IPS-NIHi7 (cell line): Measurements from ENCODE around the gene GMNN.

ENCODE experiments used
- DNase-seq: peaks from one replicate; pipeline ENCODE4 v3.0.0; 2012; ENCODE audit warnings: mixed read lengths; ENCODE audit errors: extremely low spot score

GMNN gene

DNA sequence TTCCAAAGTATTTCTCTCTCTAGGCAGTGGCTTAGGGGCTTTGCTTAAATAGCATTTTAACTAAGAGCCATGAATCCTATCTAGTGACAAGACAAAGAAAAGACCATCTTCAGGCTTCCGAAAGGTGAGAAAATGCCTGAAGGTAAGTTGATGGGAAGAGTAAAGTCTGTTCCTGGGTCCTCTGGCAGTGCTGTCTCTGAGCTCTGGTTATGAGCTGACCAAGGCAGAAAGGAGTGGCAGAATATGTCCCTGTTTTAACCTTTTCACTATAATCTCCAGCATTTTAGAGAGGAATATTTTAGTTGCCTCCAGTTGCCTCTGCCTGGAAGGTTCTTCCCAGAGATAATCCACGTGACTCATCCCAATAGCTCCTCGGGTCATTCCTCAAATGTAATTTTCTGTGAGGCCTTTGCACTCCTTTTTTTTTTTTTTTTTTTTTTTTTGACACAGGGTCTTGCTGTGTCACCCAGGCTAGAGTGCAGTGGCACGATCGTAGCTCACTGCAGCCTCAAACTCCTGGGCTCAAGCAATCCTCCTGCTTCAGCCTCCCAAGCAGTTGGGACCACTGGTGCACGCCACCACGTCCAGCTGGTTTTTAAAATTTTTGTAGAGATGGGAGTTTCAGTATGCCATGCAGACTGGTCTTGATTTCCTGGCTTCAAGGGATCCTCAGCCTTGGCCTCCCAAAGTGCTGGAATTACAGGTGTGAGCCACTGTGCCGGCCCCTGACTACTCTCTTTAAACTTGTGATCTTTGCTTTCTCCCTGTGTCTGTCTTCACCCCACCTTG is 27.7 kb downstream of the GMNN start:
- no peak for DNase-seq

GRCh38 chr6:24807584-24807983 is 32.8 kb downstream of the GMNN start:
- no peak for DNase-seq

DNA sequence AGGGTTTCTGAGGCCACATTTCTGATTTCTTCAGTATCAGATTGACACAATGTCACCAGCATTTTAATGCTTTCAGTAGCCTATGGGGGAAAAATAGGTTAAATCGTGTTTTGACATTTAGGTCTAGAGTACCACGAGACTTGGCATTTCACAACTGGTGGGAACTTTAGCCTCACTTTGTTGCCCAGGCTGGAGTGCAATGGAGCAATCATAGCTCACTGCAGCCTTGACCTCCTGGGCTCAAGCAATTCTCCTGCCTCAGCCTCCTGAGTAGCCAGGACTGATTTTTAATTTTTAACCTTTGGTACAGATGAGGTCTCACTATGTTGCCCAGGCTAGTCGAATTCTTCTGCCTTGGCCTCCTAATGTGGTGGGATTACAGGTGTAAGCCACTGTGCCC is 35.0 kb downstream of the GMNN start:
- DNase-seq: no peak

GRCh38 chr6:24818346-24818745 is 43.6 kb downstream of the GMNN start:
- no peak for DNase-seq

DNA sequence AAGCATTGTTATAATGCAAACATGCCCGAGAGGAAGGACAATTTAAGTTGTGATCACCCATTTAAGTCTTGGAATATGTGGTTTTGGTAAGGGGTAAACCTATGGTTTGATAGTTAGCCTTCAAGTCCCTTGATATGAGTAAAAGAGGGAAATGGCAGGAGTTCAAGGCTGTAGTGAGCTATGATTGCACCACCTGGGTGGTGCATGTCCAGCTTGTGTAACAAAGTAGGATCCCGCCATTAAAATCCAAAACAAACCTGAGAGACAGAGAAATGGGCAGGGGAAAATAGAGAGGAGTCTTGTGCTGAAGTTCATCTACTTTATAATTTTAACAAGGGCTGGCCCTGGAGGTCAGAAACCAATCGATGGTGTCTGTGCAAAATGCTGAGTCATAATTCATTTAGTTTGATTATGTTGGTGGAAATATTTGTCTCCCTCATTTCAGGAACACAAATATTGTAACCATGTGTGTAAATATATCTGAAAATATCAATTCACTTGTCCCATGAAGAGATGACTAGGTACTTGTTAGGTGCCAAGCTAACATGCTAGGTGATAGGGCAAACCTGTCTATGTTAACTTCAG is 47.2 kb downstream of the GMNN start:
- no peak for DNase-seq

GRCh38 chr6:24822696-24823095 is 48.0 kb downstream of the GMNN start:
- DNase-seq: no peak

DNA sequence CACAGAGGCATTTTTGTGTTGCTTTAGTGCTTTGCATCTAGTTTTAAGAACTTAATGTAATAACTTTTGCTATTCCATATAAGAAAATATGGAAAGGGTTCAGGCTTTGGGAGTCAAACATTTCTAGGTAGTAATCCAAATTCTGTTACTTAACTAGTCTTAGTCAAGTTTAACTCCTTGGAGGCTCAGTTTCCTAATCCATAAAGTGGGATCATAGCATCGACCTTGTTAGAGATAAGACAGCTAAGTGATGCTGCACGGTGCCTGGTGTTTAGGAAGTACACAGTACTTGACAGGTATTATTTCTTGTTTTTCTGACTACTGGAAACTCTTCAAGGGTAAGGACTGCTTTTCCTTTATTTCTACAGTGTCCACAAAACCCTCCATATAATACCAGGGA is 48.4 kb downstream of the GMNN start:
- no peak for DNase-seq

GRCh38 chr6:24824142-24824938 is 49.6 kb downstream of the GMNN start:
- no peak for DNase-seq

- no peak for DNase-seq
These were observed 50.4 kb downstream of the GMNN start for GRCh38 chr6:24825130-24825630.

DNA sequence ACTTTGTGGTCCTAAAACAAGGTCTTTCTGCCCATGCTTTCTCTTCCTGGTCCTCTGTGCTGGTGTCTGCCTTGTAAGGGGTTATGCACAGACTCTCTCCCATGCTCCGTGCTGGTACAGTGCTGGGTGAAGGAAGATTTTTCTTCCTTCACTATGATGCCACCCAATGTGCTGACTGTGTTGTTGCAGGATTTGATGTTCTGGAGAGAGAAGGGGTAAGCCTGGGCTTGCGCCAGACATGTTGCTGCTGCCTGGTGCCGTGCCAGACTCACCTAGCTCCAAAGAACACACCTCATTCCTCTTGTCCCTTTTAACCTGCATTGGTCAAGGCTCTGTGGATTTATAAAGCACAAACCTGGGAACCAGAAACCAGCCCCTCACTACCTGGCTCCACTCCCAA is 52.4 kb downstream of the GMNN start:
- no peak for DNase-seq

DNA sequence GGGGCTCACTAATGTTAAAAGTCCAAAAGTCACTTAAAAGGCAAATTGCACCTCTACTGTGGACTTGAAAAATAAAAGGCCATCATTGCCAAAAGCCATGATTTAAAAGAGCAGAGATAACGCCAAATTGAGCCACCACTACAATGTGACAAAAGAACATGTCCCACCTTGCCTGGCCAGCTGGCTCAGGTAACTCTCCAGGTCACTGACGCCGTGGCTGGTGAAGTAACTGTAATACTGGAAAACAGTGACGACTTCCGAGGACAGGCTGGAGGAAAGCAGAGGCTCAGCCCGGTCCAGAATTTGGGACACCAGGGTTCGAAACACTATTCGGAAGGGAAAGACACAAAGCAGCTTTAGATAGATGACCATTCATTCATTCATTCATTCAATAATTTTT is 53.2 kb downstream of the GMNN start:
- DNase-seq: no peak

- no peak for DNase-seq
These were observed 54.9 kb downstream of the GMNN start for GRCh38 chr6:24829657-24830056.

DNA sequence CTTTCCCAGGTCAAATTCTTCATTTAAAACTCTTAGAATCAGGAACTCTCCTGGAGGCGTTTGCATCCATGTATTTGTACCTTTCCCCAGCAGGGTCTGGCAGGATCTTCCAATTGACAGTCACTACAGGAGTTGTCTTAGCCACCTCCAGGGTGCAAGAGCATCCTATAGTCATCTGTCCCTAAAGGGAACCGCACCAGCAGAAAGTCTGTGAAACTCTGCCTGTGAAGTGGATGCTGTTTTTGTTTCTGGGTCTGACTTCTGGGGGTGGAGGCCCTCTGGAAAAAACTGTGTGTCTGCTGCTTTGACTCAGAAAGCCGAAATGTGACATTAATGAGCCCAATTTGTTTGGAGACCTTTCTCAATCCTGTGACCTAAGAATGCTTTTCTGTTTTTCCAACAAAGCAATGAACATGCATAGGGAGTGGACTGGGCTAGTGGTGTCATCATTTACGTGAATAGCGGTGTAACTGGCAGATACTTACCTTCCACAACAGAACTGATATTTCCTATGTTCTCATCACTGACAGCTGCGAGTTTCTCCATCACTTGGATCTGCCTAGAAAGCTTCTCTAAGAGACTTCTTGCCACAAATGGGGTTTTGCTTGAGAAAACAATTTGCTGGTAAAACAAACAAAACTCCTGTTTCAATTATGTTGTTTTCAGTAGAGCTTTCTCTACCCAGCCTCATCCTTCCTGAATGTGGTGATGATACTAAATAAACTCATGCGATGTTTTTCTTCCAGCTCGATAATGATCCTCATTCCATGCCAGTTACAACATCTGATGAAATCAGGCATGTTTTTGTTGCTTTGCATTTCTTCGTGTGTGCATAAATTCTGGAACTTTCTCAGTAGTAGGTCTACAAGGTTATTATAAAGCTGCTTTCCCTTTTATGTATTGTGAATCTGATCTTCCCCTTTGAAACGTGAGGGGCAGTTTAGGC is 57.3 kb downstream of the GMNN start:
- DNase-seq: no peak

DNA sequence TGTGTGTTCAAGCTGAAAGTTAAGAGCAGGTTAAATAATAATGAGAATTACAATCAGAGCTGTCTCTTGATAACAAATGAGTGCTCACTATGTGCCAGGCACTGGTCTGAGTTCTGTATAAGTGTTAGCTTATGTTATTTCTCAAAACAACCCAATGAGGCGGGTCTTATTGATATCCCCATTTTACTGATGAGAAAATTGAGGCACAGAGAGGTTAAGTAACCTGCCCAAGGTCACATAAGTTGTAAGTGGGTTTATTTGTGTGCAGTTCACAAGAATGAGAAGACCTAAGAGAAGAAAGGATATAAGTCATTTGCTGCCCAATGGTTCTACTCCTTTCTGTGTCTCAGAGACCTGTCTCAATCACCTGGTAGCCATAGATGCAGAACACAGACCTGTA is 58.1 kb downstream of the GMNN start:
- no peak for DNase-seq

DNA sequence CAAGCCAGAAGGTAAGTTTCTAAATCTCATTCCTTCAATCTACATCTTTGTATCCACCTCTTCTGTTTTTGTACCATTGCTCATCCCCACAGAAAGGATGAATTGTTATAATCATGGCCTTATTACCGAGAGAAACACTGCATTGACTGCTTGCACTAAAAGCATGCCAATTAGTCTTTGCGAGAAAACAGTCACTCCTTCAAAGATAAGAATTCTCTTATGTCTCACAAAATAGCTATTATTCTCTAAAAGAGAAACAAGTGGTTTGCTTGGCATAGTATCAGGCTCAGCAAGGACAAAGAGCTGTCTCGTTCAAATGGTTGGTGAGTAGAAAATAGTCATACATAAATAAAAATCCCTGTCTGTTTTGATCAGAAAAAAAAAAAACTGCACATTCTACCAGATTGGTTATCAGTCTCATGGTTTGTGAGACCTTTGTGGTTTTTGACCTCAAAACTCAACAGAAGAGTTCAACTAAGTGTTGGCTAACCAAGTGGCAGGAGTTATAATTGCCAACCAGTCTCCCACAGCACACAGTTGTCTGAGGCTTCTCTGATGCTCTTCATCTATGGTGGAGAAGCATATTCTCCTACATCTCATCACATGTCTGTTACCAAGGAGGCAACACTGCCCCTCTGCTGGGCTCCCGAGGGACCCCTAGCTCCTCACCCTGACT is 59.1 kb downstream of the GMNN start:
- no peak for DNase-seq
